Left forelimb (tissue), 1 donor: Measurements from ENCODE around the gene STAC2.

ENCODE experiments used
- DNase-seq: peaks from one replicate; pipeline ENCODE4 v3.0.0-alpha.2; 2018; ENCODE audit warnings: low spot score

Gene STAC2

DNA sequence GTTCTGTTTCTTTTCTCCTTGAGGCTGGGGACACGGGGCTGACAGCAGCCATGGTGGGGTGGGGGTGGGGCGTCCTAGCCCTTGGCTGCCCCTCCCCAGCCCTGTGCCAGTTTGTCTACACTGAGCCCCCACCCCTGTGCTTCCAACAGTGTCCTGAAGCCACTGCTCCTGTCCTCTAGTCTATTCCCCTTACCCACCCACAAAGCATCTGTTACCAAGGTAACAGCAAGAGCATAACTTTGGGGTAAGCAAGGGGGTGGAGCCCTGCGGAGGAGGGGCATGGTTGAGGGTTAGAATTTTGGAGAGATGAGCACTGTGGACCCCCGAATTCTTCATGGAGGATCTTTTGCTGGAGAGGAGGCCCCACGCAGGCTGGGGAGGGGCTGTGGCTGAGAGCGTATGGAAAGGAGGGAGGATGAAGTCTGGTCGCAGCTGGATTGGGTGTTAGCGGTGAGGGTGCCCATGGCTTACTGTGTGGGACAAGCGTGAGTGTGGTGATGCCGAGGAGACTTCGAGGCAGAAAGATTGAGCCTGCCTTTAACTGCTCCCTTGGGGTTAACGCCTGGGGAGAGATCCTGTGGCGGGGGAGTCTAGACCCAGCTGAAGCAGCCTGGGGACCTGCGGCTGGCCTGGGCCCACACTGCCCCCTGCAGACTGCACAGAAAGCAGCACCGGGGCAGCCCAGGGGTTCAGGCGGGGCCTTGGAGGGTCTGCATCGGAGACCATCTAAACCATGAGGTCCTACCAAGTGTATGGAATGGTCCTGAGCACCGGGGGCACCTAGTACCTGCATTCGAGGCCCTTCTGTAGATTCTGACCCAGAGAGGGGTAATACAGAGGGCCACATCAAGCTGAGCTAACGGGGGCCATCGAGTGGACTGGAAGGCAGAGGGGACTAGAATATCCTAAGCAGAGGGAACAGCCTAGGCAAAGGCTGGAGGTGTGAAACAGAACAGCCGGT lies 6.1 kb upstream of the STAC2 start:
- DNase-seq, result no peak

DNA sequence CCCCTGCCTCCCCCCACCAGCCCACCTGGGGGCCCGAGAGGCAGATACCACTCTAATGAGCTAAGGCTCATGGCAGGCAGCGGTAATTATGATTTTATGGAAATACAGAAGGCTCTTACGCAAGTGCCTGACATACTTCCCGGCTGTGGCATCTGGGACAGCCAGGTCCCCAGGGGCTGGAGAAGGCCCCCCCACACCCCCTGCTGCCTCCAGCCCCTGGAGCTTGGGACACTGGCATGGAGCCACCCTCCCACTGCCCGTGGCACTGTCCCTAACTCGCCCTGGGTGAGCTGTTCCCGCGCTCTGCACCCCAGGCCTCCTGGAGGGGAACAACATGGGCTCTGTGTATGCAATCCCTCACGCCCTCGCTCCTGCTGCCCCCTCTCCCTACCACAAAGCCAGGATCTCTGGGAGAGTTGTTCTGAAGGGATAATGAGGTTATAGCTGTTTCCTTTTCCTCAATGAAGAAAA lies 5.4 kb upstream of the STAC2 start:
- DNase-seq, result no peak

DNA sequence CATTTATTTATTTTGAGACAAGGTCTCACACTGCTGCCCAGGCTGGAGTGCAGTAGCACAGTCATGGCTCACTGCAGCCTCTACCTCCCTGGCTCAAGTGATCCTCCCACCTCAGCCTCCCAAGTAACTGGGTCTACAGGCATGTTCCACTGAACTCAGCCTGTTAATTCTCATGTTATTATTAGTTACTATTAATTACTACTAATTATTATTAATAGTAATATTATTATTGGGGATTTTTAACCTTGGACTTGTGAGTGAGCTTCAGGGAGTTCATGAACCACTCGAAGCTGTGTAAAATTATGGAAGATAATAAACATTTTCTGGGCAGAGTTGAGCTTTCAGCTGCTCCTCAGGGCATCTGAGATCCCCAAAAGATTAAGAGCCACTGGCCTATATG lies 4.6 kb upstream of the STAC2 start:
- no peak for DNase-seq

DNA sequence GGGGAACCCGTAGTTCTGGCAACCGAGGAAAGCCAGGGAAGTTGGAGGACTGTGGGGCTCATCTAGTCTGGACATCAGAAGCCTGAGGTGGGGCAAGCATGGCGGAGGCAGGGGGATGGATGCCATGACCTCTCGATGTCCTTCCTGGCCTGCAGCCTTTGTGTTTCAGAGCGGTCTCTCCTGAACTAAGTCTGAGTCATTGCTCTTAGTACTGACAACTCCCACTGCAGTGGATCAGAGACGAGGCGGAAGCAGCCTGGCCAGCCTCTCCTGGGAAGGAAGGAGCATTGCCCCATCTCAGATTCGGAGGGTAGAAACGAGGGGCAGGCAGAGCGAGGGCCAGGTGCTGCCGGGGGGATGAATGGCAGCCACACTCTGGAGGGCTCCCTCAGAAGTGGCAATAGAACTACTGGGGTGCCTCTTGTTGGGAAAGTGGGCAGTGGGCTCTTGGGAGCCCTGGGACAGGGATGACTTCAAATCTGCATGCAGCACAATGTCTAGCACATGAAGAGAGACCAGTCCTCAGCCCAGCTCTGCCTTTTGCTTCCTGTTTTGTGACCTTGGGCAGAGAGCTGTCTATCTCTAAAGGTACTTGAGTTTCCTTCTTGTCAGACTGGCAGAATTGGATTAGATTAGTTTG lies 3.6 kb upstream of the STAC2 start:
- no peak for DNase-seq

DNA sequence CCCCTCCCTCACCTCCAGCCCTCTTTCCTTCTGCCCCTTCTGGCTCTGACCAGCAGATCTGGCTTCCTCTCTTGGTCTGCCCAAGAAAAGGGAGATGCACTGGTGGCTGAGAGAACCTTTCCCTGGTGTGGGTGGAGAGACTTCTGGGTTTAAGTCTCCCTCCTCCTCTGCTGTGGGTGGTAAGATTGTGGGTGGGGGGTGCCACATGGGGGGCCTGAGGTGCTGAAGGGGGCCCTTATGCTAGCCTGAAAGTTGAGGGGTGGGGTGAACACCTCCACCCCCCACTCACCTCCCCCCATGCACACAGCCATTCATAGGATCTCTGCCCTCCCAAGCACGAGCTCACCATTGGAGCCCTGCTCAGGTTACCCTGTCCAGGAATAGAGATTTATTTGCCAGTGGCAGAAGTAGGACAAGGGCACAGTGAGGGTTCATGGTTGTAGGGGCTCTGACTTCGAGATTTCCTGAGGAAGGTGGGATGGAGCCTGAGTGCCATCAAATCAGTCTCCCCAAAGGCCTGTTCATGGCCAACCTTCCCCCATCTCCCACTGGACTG lies 1.7 kb upstream of the STAC2 start:
- DNase-seq, result no peak

DNA sequence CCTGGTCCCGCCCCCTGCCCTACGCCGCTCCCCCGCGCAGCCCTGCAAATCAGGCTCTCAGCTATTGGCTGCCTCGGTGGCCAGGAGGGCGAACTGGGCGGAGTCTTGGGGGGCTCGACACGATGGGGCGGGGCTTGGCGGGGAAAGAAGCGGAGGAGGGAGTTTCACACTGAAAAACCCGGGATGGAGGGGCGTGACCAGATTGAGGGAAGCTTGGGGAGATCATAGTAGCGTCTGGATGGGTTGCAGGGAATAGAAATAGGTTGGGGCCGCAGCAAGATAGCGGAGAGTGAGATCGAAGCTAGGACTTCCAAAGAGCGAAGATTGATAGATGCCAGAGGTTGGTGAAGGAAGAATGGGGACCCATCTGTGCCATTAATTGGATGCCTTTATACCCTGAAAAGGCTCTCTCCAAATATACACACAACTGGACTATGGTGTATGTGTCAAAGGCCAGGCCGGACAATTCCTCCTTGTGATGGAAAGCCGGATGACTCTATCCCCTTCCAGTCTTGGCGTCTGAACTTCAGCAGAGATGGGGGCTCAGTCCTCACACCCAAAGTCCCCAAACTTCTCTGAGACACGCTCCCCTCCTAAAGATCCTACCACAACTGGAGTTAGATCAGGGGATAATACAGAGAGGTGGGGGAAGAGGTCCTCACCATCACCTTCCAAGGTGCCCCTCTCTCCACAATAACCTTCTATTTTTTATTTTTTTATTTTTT lies 376 bp upstream of the STAC2 start:
- peak; percentile 84 for DNase-seq

DNA sequence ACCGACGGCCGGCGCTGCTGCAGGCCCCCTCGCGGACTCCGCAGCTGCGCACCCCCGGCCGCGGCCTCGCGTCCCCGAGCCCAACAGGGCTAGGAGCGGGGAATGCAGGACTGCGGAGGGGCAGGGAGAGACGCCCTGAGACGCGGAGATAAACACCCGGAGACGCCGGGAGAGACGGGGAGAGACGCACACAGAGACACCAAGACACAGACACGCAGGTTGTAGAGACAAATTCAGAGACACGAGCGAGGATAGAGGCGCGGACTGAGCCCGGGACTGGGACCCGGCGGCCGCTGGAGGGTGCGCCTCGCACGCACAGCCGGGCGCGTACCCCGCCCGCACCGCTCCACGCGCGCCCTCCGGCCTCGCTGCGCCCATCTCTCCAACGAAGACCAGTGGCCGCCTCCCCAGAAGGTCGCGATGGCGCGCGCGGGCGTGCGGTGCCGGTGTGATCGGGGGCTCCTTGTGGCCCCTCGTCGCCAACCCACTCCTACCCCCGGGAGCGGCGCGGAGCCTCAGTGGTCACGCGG lies 902 bp downstream of the STAC2 start:
- no peak for DNase-seq

DNA sequence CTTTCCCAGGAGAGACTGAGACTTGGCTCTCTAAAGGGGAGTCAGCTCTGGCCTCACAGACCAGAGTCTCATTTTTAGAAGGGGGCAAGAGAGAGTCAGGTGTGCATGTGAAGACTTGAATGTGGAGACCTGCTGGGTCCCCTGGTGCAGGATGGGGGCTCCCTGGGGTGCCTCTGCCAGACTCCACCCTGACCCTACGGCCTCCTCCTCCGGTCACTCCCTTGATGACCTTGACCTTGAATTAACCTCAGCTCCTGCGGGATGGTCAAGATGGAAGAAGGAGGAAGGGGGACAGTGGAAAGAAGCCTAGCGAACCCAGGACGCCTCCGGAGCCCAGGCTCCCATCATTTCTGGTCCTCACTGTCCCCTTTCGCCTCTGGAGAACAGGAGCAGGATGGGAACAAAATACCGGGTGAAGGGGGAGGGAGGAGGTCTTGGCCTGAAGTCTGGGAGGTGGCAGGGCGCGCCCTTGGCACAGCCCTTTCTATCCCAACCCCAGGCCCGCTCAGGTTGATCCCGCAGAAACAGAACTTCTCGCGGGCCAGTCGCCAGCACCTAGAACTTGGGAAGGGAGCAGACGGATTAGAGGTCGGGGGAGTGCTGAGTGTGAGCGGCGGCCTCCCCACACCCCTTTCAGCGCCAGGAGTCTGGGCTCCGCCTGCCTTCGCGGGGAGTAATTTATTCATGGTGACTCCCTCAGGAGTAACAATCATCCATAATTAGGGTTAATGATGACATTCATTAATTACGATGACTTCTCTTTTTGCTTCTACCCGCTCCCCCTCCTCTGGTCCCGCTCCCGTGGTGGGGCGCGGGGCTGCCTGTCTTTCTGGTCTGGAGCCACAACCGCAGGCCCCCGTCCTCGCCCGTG lies 1.6 kb downstream of the STAC2 start:
- DNase-seq, result no peak

DNA sequence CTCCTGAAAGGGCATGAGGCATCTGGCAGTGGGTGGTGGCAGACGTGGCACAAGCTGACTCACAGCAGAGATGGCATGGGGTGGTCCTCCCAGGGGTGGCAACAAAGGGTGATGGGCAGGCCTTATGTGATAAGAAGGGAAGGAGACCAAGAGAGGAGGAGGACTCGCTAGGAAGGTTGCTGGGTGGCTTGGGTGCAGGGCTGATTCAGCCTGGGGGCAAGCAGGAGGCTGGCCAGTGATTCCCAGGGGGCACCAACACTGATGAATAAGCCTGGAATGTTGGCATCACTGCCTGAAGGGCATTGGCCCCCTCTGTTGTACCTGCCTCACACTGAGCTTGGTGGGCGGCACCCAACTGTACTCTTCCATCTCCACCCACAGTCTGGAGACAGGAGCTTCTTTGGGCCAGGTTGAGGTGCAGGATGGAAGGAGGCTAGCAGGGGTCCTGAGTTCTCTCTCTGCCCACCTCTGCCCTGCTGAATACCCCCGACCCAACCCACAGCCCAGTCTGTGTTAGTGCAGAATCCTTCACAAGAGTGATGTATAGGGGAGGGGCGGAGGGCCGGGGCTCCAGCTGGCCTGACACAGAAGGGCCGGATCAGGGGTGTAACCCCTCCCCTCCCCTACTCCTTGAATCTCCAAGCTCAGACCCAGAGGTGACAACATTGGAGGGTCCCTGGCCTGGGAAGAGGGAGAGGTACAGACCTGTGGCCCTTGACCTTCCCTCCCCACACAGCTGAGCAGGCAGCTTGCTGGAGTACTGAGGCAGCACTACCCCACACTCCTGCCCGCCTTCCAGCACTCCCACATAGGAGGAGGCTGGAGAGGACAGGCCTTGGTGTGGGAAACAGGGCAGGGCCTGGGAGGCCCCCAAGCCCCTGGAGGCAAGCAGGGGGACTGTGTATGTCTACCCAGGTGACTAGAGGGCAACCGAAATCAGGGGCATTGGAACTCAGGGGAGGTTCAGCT lies 2.6 kb downstream of the STAC2 start:
- DNase-seq, result no peak

DNA sequence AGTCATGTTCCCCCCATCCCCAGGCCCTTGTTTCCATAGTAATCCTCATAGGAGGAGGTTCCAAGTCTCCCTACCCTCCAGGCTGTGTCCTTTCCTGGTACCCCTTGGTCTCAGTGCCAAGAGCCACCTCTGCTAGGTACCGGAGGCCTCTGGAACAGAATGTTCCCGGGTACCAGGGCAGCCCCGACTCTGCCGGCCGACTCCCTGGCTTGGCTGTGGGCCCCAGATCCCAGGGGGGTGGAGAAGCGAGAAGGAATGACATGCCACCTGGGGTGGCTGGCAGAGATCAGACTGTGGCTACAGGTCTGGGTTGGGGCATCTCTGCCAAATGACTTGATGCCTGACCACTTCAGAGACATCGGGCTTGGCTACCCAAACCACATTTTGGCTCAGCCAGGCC lies 3.6 kb downstream of the STAC2 start:
- no peak for DNase-seq

DNA sequence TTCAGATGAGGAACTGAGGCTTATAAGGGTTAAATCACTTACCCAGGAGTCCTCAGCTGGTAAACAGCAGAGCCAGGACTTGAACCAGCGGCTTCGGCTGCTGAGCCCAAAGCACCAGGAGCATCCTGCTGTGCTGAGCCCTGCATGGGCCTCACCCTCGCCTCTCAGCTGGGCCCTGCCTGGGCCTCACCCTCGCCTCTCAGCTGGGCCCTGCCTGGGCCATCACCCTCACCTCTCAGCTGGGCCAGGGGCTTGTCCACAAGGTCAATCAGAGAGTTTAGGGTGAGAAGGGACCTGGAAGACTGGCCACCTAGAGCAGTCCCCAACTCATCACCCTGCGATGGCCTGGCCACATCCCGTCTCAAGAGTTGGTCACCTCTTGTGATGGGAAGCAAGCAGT lies 4.2 kb downstream of the STAC2 start:
- no peak for DNase-seq

DNA sequence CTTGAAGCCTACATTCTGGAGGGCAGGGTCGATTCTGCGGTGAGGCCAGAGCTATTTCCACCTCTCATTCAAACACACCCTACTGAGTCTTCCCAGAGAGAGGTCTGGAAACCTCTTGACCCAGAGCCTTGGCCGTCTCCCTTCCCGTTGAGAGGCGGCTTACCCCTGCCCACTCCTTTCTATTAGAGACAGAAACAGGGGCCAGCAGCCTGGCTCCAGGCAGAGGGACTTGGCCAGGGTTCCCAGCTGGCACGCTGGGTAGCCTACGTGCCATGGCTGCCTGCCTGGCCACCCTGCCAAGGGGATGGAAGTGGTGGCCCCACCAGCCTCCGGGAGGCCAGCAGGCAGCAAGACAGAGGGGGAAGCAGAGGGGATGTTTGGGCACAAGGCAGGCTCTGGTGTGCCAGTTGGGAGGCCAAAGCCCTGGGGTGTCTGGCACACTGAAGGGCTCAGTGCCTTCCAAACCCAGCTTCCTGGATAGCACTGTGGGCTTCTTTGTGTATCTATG lies 6.0 kb downstream of the STAC2 start:
- no peak for DNase-seq

DNA sequence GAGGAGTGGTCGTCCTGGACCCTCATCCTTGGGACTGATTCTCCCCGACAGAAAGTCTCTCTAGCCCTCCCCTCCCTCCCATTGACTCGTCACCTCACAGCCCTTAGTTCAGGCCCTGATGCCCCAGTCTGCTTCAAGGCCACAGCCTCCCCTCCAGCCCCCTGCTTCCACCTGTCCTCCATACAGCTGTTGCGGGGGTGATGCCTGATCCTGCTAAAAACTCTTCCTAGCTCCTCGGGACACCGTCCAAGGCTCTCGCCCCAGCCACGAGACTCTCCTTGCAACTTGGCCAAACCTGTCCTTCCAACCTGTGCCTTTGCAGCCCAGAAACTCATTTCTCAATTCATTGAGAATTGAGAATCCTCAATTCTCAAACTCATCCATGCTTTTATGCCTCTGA lies 6.8 kb downstream of the STAC2 start:
- DNase-seq, result no peak

DNA sequence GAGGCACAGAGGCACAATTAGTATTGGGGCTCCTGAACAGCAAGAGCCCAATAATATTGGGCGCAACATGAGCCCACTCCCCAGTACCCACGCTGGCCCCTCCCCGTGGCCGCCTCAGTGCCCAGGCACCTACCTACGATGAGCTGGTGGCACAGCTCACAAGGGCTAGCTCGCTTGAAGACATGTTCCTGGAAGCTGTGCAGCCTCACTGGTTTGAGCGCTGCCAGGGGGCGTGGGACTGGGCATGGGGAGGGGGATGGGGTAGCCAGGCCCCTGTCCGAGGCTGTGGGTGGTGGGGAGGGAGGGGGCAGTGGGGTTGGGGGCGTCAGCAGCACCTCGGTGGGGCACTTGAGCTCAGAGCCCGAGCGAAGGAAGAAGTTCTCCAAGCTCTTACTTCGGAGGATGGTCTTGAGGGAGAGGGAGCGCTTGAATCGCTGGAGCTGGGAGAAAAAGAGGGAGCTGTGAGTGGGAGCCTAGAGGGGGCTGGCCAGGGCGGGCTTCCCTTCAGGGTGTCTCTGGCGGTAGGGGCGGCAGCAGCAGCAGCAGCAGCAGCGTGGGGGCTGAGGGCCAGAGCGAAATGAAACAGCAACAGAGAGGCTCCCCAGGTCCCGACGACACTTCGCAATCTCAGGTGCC lies 7.9 kb downstream of the STAC2 start:
- DNase-seq, result no peak

DNA sequence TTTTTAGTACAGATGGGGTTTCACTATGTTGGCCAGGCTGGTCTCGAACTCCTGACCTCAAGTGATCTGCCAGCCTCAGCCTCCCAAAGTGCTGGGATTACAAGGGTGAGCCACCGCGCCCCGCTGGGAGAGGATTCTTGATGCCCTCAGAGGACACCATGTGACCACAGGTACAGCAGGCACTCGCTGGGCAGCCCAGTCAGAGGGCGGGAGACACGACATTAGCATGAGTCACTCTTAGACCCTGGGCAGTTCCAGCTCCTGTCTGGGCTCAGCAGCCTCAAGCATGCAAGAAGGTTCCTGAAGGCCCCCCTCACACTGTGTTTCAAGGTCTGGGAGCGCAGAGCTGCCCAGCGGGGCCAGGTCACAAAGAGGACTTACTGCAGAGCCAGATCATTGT lies 11.9 kb downstream of the STAC2 start:
- DNase-seq, result no peak

DNA sequence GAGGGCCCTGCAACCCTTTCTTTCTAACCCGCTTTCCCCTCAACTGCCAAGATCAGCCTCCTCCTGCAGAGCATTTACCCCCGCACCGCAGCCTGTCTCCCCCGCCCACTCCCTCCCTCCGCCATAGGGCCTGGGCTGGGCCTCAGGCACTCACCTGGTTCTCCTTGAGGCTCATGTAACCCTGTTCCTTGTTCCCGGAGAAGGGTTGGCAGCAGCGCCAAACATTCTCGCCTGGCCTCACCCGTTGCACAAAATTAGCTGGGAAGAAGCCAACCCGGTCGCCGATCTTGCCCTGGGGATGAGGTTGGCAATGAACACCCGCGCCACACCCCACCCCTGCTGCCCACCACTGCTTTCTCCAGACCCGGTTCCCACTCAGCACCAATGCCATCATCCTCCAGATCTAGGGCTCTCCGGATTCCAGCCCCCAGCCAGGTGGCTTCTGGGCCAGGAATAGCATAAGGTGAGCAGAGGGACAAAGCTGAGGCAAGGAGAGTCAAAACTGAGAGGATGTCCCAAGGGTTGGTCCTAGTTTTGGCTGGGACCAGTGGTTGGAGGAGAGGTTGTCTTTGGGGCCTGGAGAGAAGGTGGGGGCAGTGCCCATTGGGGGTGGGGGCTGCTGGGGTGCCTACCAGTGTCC lies 12.8 kb downstream of the STAC2 start:
- DNase-seq, result no peak

DNA sequence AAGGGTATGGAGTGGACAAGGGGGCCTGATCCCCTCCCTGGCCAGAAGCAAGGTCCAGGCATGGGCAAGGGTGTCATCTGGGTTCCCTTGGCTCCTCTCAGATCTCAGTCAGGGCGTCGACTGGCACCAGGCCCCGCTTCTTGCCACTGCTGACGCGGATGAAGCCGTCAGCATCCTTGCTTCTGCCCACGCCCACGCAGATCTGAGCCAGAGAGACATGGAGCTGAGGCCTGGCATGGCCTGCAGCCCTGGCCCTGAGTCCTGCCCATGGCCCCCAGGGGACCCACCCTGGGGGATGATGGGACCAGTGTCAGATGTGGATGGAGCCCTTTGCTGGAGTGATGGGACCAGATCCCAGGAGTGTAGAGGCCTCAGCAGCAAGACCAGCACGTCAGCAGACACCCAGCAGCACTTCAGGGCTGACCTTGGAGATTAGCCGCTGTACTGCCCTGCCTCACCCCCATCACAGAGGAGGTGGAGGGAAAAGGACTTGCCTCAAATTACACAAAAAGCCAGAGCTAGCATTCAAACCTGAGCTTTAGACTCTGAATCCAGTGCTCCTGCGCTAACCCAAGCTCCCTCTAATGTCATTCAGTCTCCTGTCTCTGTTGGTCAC lies 13.4 kb downstream of the STAC2 start:
- no peak for DNase-seq

DNA sequence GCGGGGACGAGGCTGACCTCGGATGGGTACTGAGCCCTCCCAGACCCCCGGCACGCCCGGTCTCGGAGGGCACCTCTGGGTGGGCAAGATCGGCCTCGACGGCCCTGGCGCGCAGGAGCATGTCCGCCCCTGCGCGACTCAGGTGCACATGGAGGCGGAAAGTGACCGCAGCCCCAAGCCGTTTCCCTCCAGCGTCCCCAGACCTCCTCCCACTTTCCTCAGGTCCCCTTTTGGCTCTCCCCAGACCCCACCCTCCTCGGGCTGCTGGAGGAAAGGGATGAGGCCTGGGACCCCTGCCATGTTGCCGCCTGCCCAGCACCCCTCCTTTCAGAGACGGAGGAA lies 15.7 kb downstream of the STAC2 start:
- no peak for DNase-seq
